Stomach smooth muscle (tissue), 2 donors: ENCODE measurements around the gene RAD9A.

Experiments used
- H3K27ac ChIP-seq: one replicate; pipeline ENCODE4 v1.7.0; 2013; ENCODE audit warnings: mild to moderate bottlenecking, low read length, inconsistent platforms
- H3K27me3 ChIP-seq, 2 donors: one replicate each; pipeline ENCODE4 v1.7.0; 2013; ENCODE audit warnings: low read length in 2 of 2; ENCODE audit not compliant: insufficient read depth in 2 of 2, control insufficient read depth in 1 of 2
- H3K36me3 ChIP-seq, 2 donors: one replicate each; pipeline ENCODE4 v1.7.0; 2013; ENCODE audit warnings: low read length in 2 of 2; ENCODE audit not compliant: control insufficient read depth in 2 of 2, insufficient read depth in 2 of 2
- H3K4me1 ChIP-seq: one replicate; pipeline ENCODE4 v1.7.0; 2013; ENCODE audit warnings: low read length; ENCODE audit not compliant: control insufficient read depth, insufficient read depth
- H3K4me3 ChIP-seq, 2 donors: one replicate each; pipeline ENCODE4 v1.7.0; 2013; ENCODE audit warnings: low read length in 2 of 2
- H3K9ac ChIP-seq, 2 donors: one replicate each; pipeline ENCODE4 v1.7.0; 2013; ENCODE audit warnings: low read length in 2 of 2, mild to moderate bottlenecking in 1 of 2
- H3K9me3 ChIP-seq, 2 donors: one replicate each; pipeline ENCODE4 v1.7.0; 2013; ENCODE audit warnings: low read length in 2 of 2; ENCODE audit not compliant: control insufficient read depth in 2 of 2
- donor health status: healthy.
- donor health status: Pancreatic carcinoma.

The RAD9A gene

GRCh38 chr11:67376063-67376820, 15.5 kb upstream of the RAD9A start:
- Histone ChIP-seq H3K4me3 (no peak overlapping the region), H3K9ac (no peak overlapping the region), H3K27me3 (no peaks in the 10 kb centered on the region), H3K36me3 (no peaks in the 10 kb centered on the region), H3K9me3 (no peaks in the 10 kb centered on the region), H3K27ac (no peak overlapping the region), H3K4me1 (peaks cover 27% of the 10 kb centered on the region)

- Histone ChIP-seq H3K36me3 (no peaks in the 10 kb centered on the region), H3K4me1 (peaks cover 20% of the 10 kb centered on the region), H3K27ac (no peak overlapping the region), H3K4me3 (no peak overlapping the region), H3K9ac (no peak overlapping the region), H3K9me3 (no peaks in the 10 kb centered on the region), H3K27me3 (no peaks in the 10 kb centered on the region)
Measured at GRCh38 chr11:67376873-67377808, 14.6 kb upstream of the RAD9A start.

GRCh38 chr11:67378544-67378943, 13.2 kb upstream of the RAD9A start:
- Histone ChIP-seq H3K4me1 (peaks cover 26% of the 10 kb centered on the region), H3K36me3 (no peaks in the 10 kb centered on the region), H3K9ac (no peak overlapping the region), H3K4me3 (no peak overlapping the region), H3K27me3 (no peaks in the 10 kb centered on the region), H3K9me3 (no peaks in the 10 kb centered on the region), H3K27ac (no peak overlapping the region)

- Histone ChIP-seq H3K27ac (no peak overlapping the region), H3K9ac (no peak overlapping the region), H3K4me1 (peaks cover 19% of the 10 kb centered on the region), H3K4me3 (no peak overlapping the region), H3K9me3 (no peaks in the 10 kb centered on the region), H3K36me3 (no peaks in the 10 kb centered on the region), H3K27me3 (no peaks in the 10 kb centered on the region)
Measured at GRCh38 chr11:67379061-67380058, 12.4 kb upstream of the RAD9A start.

GRCh38 chr11:67381244-67381972, 10.4 kb upstream of the RAD9A start:
- no peak overlapping the region for H3K27ac ChIP-seq

DNA sequence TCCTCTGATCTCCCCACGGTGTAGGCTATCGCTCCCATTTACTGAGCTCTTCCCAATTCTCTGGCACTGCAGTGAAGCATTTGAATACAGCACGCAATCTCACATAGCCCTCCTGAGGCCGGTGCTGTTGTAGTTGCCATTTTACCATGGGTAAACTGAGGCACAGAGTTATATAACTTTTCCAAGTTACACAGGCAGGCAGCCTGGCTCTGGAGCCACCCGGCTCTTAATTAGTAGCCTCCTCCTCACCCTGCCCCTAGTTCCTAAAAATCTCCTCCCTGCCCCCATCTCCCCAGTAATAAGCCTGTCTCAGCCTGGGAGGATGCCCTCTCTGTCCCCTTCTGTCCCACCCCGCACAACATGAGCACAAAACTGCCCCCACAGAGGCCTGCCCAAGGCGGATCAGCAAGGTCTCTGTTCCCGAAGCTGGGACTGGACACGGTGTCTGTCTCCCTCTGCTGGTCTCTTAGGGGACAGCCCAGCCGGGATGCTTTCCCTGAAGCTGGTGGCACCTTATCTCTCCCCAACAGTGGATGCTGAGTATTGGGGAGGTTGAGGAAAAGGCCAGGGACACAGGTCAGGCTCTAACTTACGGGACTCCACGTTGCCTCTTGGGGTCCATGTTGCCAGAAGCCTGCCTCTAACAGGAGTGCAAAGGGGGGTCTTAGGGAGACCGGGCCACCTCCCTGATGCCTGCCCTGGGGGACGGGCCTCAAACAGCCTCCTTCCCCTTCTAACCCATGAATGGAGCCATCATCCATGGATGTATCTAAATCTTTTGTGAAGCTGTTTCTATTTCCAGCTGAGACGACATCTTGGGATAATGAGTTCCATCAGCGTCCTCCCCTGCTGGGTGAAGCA, 9.3 kb upstream of the RAD9A start:
- H3K4me3 ChIP-seq = no peak overlapping the region
- H3K9ac ChIP-seq = no peak overlapping the region
- no peaks in the 10 kb centered on the region for H3K9me3 ChIP-seq
- H3K36me3 ChIP-seq = no peaks in the 10 kb centered on the region
- peaks cover 21% of the 10 kb centered on the region for H3K4me1 ChIP-seq
- H3K27ac ChIP-seq = no peak overlapping the region
- H3K27me3 ChIP-seq = no peaks in the 10 kb centered on the region

More at GRCh38 chr11:67381244-67381972, 10.4 kb upstream of the RAD9A start:
- H3K9me3 ChIP-seq = no peaks in the 10 kb centered on the region
- no peaks in the 10 kb centered on the region for H3K36me3 ChIP-seq
- H3K9ac ChIP-seq = no peak overlapping the region
- H3K4me3 ChIP-seq = no peak overlapping the region
- no peaks in the 10 kb centered on the region for H3K27me3 ChIP-seq
- H3K4me1 ChIP-seq = peaks cover 21% of the 10 kb centered on the region

DNA sequence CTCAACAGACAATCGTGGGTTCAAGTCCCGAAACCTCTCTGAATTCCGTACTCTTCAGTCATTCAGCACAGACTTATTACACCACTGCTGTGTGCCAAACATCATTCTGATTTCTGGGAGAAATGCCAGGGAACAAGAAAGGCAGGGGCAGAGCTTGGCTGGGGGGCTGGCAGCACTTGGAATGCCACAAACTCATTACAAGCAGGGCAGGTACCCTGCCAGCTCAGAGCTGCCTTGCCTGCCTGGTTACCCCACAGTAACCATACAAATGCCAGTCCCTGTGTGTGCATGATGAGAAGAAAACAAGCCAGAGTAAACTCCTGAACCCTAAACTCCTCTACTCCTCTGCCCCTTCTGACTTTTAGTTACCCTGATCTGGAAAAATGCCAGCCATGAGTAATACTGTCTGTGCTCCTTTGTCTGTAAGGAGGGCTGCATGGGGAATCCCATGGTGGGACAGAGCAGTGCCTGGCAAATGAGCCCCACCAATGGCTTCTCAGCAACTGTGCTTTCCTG, 6.9 kb upstream of the RAD9A start:
- Histone ChIP-seq H3K36me3 (no peaks in the 10 kb centered on the region), H3K4me1 (peaks cover 21% of the 10 kb centered on the region), H3K9ac (no peak overlapping the region), H3K27me3 (no peaks in the 10 kb centered on the region), H3K27ac (no peak overlapping the region), H3K9me3 (no peaks in the 10 kb centered on the region), H3K4me3 (no peak overlapping the region)

DNA sequence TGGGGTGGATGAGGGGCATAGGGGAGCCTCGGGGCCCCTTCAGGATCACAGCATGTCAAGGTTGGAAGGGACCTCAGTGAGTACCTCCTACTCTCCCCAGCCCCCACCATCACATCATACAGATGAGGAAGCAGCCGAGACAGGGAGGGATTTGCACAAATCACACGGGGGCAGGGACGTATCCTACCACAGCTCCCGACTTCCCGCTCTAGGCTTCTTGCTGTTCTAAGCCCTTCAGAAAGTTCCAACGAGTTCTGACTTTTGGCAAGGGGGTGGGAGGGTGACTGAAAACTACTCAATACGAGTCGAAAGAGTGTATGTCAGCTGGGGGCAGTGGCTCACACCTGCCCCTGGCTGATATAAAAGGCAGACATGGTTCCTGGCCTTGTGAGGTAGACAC, 4.7 kb upstream of the RAD9A start:
- no peaks in the 10 kb centered on the region for H3K36me3 ChIP-seq
- H3K9ac ChIP-seq = peak overlapping the region in 1 of 2 donors; percentile 22
- H3K4me1 ChIP-seq = peaks cover 28% of the 10 kb centered on the region
- no peaks in the 10 kb centered on the region for H3K9me3 ChIP-seq
- no peak overlapping the region for H3K4me3 ChIP-seq
- no peaks in the 10 kb centered on the region for H3K27me3 ChIP-seq
- no peak overlapping the region for H3K27ac ChIP-seq

DNA sequence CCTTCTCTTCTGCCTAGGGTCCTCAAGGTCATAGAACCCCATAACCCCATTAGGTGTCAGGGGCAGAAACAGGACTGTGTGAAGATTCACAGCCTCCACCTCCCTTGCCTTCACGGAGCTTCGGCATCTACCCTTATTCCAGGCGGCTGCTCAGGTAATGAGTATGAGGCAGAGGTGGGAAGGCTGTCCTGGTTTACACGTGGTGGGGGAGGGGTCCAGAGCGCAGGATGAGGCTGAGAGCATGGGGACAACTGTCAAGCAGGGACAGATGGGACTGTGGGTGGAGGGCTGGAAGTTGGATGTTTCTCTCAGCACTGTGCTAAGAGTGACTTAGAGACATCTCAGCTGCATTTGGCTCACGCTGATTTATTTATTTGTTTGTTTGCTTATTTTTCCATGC, 4.3 kb upstream of the RAD9A start:
- H3K9ac ChIP-seq = no peak overlapping the region
- H3K36me3 ChIP-seq = no peaks in the 10 kb centered on the region
- H3K9me3 ChIP-seq = no peaks in the 10 kb centered on the region
- peaks cover 29% of the 10 kb centered on the region for H3K4me1 ChIP-seq
- H3K27me3 ChIP-seq = no peaks in the 10 kb centered on the region
- H3K4me3 ChIP-seq = no peak overlapping the region
- no peak overlapping the region for H3K27ac ChIP-seq
